HepG2 (cell line): ENCODE measurements around the gene MTF2. TPM values are rescaled to one million over a fixed set of nuclear protein-coding genes. Genes with fewer than 3 reads are reported as not detected.

Experiments used
- ARNT ChIP-seq: fragments of 450-650 bp; IDR thresholded peaks from 2 replicates; pipeline ENCODE4 v1.6.1; 2017
- BRF2 ChIP-seq: sonication (generic); formaldehyde crosslinking; IDR thresholded peaks from 2 replicates; pipeline ENCODE4 v1.8.1; 2022; ENCODE audit warnings: mild to moderate bottlenecking, missing genetic modification reagents
- DBP ChIP-seq: sonication (generic); formaldehyde crosslinking; IDR thresholded peaks from 2 replicates; pipeline ENCODE4 v1.4.0; 2020; ENCODE audit warnings: missing genetic modification reagents; ENCODE audit errors: not compliant biosample characterization
- EEA1 ChIP-seq: sonication (generic); formaldehyde crosslinking; IDR thresholded peaks from 2 replicates; pipeline ENCODE4 v1.5.1; 2020; ENCODE audit warnings: mild to moderate bottlenecking, missing genetic modification reagents, borderline replicate concordance
- FOSL2 ChIP-seq: sonication (generic); formaldehyde crosslinking; IDR thresholded peaks from 2 replicates; pipeline ENCODE4 v1.4.0; 2020; ENCODE audit warnings: missing genetic modification reagents
- KLF15 ChIP-seq: sonication (generic); formaldehyde crosslinking; IDR thresholded peaks from 2 replicates; pipeline ENCODE4 v1.8.1; 2023; ENCODE audit warnings: borderline replicate concordance, mild to moderate bottlenecking, inconsistent platforms, missing genetic modification reagents, mixed read lengths
- KMT2B ChIP-seq: IDR thresholded peaks from 2 replicates; pipeline ENCODE4 v1.6.1; 2016; ENCODE audit warnings: missing genetic modification reagents, missing compliant biosample characterization
- NCOA5 ChIP-seq: sonication (generic); formaldehyde crosslinking; IDR thresholded peaks from 2 replicates; pipeline ENCODE4 v1.4.0; 2020; ENCODE audit warnings: missing genetic modification reagents
- NFIC ChIP-seq: IDR thresholded peaks from 2 replicates; pipeline ENCODE4 v1.6.1; 2012; ENCODE audit warnings: mild to moderate bottlenecking, low read length, inconsistent platforms
- RBAK ChIP-seq: sonication (generic); formaldehyde crosslinking; IDR thresholded peaks from 2 replicates; pipeline ENCODE4 v1.5.1; 2020; ENCODE audit warnings: mild to moderate bottlenecking, missing genetic modification reagents
- RBM22 ChIP-seq: fragments of 200-400 bp; formaldehyde crosslinking; optimal IDR thresholded peaks from 2 replicates; pipeline ENCODE3; 2017; ENCODE audit warnings: mild to moderate bottlenecking, low read length, moderate library complexity
- REST ChIP-seq, 2 experiments: IDR thresholded peaks; 2 replicates each; pipeline ENCODE4 v1.6.1; 2011 to 2012; ENCODE audit warnings: low read length in 2 of 2, borderline replicate concordance in 1 of 2, low read depth in 1 of 2, mild to moderate bottlenecking in 1 of 2, moderate library complexity in 1 of 2
- SALL2 ChIP-seq: sonication (generic); formaldehyde crosslinking; IDR thresholded peaks from 2 replicates; pipeline ENCODE4 v1.8.1; 2023; ENCODE audit warnings: mild to moderate bottlenecking, missing genetic modification reagents, inconsistent platforms
- SAP130 ChIP-seq: IDR thresholded peaks from 2 replicates; pipeline ENCODE4 v1.6.1; 2016; ENCODE audit warnings: low read depth
- SRF ChIP-seq: IDR thresholded peaks from 2 replicates; pipeline ENCODE4 v1.6.1; 2011; ENCODE audit warnings: mild to moderate bottlenecking, low read depth, low read length, moderate library complexity
- SRSF1 ChIP-seq: fragments of 200-400 bp; formaldehyde crosslinking; optimal IDR thresholded peaks from 2 replicates; pipeline ENCODE3; 2017; ENCODE audit warnings: mild to moderate bottlenecking, low read depth, low read length, moderate library complexity
- TBP ChIP-seq: sonication (generic); formaldehyde crosslinking; IDR thresholded peaks from 2 replicates; pipeline ENCODE4 v1.5.0; 2020; ENCODE audit warnings: missing genetic modification reagents
- ZNF251 ChIP-seq: sonication (generic); formaldehyde crosslinking; IDR thresholded peaks from 2 replicates; pipeline ENCODE4 v1.9.0; 2021; ENCODE audit warnings: mild to moderate bottlenecking, missing genetic modification reagents
- ZNF260 ChIP-seq: sonication (generic); formaldehyde crosslinking; IDR thresholded peaks from 2 replicates; pipeline ENCODE4 v1.4.0; 2020; ENCODE audit warnings: missing genetic modification reagents, low read depth, mild to moderate bottlenecking, borderline replicate concordance
- ZNF629 ChIP-seq: sonication (generic); formaldehyde crosslinking; conservative IDR thresholded peaks from 2 replicates; pipeline ENCODE4 v1.5.0; 2020; ENCODE audit warnings: missing genetic modification reagents
- polyA plus RNA-seq, 8 experiments: library from polyadenylated mRNA; depleted of rRNA in 3 of 8; stranded (reverse) in 7 of 8; unstranded in 1 of 8; fragments of >200 nt; fragmentation: Illumina TruSeq in 4 of 8; extraction: Trizol in 4 of 8; gene quantifications; 2 replicates each; pipeline versions ENCODE4 v1.2.1 to v1.2.3, GENCODE V29; 2011 to 2016; ENCODE audit warnings: low read depth in 4 of 8, missing spikeins in 1 of 8, mixed read lengths in 1 of 8; ENCODE audit not compliant: insufficient read depth in 1 of 8
- total RNA-seq, 5 experiments: library from RNA; depleted of rRNA; stranded (reverse); fragments of >200 nt; fragmentation: Illumina TruSeq; extraction: Trizol; gene quantifications; 2 replicates each; pipeline ENCODE4 v1.2.3, GENCODE V29; 2016; ENCODE audit warnings: low read depth in 1 of 5
- TF ChIP-seq, protein P1 (sequence below): sonication (generic); formaldehyde crosslinking; IDR thresholded peaks from 2 replicates; pipeline ENCODE4 v1.9.0; 2021; ENCODE audit warnings: missing genetic modification reagents, borderline replicate concordance
- TF ChIP-seq, protein P2 (sequence below): sonication (generic); formaldehyde crosslinking; IDR thresholded peaks from 2 replicates; pipeline ENCODE4 v1.4.0; 2020; ENCODE audit warnings: missing genetic modification reagents

Gene MTF2
- total and polyA plus RNA-seq, 2 of the 13 experiments (the other 11 are each of a cell fraction or from before 2014, with no cell fraction given) = 48.7 to 53.9 TPM

GRCh38 chr1:93179886-93180722, 101.0 kb downstream of the MTF2 start, which contains the start of gene TMED5 (continued):
- TF ChIP-seq NFIC = no peak
- TF ChIP-seq FOSL2 = 0 out of 2 replicates have a peak, but pooled peaks have one; percentile 7
- TF ChIP-seq, protein P1, sequence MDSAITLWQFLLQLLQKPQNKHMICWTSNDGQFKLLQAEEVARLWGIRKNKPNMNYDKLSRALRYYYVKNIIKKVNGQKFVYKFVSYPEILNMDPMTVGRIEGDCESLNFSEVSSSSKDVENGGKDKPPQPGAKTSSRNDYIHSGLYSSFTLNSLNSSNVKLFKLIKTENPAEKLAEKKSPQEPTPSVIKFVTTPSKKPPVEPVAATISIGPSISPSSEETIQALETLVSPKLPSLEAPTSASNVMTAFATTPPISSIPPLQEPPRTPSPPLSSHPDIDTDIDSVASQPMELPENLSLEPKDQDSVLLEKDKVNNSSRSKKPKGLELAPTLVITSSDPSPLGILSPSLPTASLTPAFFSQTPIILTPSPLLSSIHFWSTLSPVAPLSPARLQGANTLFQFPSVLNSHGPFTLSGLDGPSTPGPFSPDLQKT (CRISPR knock-in tag) = 0 out of 2 replicates have a peak, but pooled peaks have one; percentile 4
- TF ChIP-seq BRF2 (CRISPR knock-in tag) = no peak; the same call in 1 of the 2 replicates
- no peak for TF ChIP-seq SRF
- peak; percentile 74 for TF ChIP-seq SRSF1
- no peak for TF ChIP-seq NCOA5 (CRISPR knock-in tag)
- peak; percentile 86; the same call in 1 of the 2 replicates for TF ChIP-seq ZNF251 (CRISPR knock-in tag)
- TF ChIP-seq, protein P2, sequence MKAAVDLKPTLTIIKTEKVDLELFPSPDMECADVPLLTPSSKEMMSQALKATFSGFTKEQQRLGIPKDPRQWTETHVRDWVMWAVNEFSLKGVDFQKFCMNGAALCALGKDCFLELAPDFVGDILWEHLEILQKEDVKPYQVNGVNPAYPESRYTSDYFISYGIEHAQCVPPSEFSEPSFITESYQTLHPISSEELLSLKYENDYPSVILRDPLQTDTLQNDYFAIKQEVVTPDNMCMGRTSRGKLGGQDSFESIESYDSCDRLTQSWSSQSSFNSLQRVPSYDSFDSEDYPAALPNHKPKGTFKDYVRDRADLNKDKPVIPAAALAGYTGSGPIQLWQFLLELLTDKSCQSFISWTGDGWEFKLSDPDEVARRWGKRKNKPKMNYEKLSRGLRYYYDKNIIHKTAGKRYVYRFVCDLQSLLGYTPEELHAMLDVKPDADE (CRISPR knock-in tag) = peak; percentile 52; the same call in 1 of the 2 replicates
- TF ChIP-seq ZNF629 = no peak; the same call in 1 of the 2 replicates
- TF ChIP-seq RBAK (CRISPR knock-in tag) = no peak
- TF ChIP-seq ARNT = no peak
- no peak for TF ChIP-seq ZNF260
- TF ChIP-seq EEA1 (CRISPR knock-in tag) = no peak
- TF ChIP-seq TBP (CRISPR knock-in tag) = no peak
- TF ChIP-seq KMT2B (CRISPR knock-in tag) = peak; percentile 58
- TF ChIP-seq RBM22 = peak; percentile 73
- peak; percentile 45 for TF ChIP-seq KLF15 (CRISPR knock-in tag)
- no peak for TF ChIP-seq REST (IDR thresholded peaks at IDR 0.05; ENCODE audit: borderline replicate concordance in 1 of 2, low read depth in 1 of 2, low read length in 2 of 2)
- TF ChIP-seq SAP130 (CRISPR knock-in tag) = peak; percentile 99
- peak; percentile 96 for TF ChIP-seq SALL2 (CRISPR knock-in tag)
- peak; percentile 39 for TF ChIP-seq DBP (CRISPR knock-in tag)
